HG02981 (cell line): ENCODE measurements around the gene LRRC52.

Experiments
- ATAC-seq: cut with Tn5 transposase; IDR thresholded peaks from one replicate; pipeline ENCODE4 v1.9.1; 2021; ENCODE audit warnings: mild to moderate bottlenecking, moderate library complexity; ENCODE audit not compliant: unreplicated experiment

LRRC52 gene

DNA sequence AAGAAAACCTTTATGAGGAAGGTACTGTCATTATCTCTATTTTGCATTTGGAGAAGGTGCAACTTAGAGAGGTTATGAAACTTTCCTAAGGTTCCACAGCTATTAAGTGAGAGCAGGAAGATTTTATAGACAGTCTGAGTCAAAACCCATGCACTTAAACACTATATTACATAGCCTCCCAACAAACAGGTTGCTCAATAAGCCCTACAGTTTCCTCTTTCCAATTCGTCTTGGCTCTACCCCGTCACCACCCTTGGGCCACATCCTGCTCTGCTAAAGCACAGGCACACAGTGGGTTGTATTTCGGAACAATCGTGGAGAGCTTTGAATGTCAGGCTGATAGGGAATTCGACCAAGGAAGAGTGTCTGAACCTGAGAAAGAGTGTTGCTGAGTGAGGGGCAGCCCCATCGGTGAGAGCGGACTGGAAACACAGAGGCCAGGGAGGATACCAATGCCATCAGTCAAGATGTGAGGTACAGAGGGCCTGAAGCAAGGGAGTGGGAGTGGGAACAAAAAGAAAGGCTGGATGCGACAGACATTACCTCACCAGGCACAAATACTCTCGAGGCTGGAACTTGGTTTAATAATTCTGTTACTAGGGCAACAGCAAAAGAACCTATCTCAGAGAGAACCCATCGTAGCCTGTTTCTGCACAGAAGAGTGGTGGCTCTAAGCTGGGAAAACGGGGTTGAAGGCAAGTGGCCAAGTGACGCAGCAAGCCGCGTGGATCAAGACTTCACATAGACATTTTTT, 6.3 kb upstream of the LRRC52 start:
- no peak for ATAC-seq

DNA sequence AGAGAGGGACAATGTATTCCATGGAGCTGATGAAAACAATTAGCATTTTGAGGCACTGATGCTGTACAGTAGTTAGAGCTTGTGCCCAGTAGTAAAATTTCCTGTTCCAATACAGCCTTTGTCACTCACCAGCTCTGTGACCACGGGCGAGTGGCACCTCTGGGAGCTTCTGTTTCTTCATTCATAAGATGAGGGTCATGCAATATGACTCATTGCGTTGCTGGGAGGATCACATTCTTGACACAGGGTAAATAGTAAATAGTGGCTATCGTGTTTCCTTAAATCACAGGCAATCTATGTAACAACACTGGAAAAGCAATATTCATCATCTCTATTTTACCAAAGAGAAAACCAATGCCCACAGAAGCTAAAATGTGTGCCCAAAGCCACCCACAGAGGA, 4.5 kb upstream of the LRRC52 start:
- ATAC-seq, result no peak

DNA sequence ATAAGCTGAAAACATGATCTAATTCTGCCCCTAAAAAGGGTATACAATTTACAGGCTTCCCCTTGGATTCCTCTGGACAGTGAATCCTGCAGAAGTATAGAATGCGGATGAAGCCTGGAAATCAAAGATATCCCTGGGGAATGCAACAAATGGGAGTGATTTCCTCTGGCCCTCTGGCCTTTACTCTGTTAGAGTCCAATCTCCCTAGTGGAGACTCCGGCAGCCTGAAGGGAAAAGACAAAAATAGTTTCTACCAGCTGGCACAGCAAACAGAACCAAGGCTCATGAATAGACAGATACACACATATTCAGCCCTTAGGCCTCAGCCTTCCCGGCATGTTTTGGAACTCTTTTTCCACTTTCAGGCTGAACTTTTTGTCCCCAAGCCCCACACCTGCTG, 3.9 kb upstream of the LRRC52 start:
- no peak for ATAC-seq

DNA sequence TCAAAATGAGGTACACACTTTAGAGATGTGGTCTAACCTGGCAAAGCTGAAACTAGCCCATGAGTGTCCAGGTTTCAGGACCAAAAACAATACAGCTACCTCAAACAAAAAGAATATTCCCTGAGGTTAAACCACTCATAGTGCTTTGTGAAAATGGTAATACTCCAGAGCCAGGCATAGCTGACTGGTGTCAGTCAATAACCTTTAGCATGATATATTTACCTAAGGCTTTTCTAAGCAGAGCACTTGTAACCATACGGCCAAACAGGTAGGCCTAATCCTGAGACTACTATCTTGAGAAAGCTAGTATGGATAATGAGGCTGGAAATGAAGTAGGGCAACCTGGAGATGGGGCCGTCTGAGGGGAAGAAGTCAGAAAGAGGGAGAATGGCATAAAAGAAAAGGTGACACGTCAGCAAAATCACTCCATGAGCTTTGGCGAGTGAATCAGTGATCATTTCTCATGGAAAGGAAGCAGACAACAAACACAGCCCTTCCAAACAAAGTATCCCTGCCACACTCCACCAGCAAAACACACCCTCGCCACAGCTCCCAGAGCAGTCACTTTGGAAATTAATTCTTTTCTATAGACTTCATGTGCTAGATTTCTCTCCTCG, 1.7 kb upstream of the LRRC52 start:
- no peak for ATAC-seq

DNA sequence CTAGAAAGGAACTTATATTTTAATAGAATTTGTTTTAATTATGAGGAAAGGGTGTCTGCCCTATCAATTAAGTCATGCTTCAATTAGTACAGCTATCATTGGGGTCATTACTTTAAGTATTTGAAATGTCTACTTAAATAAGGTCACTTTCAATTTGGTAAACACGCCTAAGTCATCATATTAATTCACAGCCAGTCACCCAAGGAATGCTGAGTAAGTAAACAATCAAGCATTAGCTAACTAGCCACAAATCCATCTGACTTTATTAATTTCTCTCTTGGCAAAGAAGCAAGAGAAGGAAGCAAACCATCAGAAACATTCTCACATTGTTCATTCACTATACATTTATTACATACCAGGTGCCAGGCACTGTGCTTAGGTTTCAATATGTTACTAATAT, 1.2 kb upstream of the LRRC52 start:
- ATAC-seq, result no peak

DNA sequence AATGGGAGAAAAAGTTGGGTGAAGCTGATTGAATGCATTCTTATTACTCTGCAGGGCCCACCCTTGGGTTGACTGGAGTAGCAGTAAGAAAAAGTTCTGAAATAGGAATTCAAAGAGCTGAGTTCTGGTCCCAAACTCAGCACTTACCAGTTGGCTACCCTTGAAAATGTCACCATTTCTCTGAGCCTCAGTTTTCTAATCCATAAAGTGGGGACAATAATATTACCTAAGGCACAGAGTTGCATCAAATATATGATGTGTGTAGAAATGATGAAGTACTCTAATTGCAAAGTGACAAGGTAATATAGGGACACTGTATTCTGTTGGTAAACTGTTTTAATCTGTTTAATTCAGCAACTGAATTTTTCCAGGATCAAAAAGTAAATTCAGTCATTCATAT, 1.2 kb downstream of the LRRC52 start:
- ATAC-seq, result no peak

DNA sequence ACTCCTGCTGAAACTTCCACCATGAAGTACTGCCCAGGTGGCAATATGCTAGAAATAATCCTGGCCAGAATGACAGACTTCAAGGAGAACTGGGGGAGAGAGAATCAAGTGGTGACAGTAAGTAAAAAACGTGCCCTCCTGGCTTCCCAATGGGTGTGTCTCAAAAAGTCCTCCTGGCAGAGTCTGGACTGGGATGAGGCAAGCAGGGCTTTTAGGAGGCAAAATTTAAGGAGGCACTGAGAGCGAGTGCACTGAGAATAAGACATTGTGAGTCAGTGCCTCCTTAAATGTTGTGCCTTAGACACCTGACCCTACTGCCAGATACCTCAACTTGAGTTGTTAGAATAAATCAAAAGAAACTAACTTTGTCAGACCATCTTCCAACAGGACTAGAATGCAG, 2.2 kb downstream of the LRRC52 start:
- ATAC-seq, result no peak

DNA sequence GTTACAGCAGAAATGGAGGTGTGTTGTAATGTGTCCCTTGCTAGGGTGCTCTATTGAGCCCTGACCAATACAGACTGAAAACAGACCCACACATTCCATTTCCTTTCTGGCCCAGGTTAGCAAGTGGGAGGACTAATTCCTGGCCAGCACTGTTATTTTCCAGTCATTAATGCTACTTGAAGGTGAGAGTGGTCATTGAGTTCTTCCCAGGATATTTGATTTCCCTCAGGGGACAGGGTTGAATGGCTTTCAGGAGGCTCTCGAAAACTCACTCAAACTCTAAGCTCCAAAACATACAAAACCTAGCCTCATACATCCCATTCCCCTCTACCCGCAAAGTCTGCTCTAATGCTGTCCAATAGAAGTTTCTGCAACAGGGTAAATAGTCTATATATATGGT, 6.2 kb downstream of the LRRC52 start:
- ATAC-seq, result no peak

DNA sequence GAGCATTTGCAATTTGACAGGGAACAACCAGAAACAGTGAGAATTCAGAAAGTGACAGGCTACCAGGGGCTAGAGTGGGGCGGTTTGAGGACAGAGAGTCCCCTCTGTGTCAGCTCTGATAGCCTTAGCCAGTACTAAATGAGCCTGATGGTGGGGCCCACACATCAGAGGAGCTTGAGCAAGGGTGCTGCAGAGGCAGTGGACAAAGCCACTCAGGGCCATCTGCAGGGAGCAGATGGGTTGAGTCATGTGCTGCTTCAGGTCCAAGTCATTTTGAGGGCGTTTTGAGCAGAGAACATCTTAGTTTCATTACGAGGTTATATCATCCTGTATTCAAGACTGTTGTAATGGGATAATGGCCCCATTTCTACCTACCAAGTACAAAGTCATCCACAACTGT, 7.7 kb downstream of the LRRC52 start:
- no peak for ATAC-seq

DNA sequence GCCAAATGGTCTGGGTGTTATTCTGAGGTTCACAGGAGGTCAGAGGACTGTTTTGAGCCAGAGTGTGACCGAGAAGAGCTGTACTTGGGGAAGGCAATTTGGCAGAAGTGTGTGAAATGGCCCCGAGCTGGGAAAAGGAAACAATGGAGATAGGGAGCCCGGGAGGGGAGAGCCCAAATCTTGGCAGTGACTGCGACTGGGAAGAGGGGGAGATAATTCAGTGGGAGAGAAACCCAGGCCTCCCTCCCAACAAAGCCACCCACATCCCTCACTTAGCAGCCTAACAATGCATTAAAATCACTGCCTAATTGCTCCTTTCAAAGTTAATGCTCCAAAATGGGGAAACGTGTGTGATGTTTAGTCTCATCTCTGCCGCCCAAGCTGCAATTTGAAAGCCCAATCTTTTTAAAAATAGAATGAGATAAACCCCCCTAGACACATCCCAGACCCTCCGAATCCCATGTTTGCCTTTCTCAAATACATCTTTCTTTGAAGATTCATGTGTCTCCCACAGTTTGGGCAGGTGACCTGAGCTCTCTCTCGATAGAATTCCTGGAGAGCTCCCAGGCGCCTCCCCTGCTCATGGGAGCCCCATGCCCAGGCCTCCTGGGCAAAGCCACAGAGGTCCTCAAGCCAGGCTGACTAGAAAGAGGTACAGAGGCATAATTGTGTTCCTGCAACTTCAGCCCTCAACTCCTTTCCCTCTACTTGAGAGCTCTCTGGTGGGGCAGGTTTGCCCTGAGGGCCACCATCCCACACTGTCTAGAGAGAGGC, 17.3 kb downstream of the LRRC52 start:
- ATAC-seq, result no peak

DNA sequence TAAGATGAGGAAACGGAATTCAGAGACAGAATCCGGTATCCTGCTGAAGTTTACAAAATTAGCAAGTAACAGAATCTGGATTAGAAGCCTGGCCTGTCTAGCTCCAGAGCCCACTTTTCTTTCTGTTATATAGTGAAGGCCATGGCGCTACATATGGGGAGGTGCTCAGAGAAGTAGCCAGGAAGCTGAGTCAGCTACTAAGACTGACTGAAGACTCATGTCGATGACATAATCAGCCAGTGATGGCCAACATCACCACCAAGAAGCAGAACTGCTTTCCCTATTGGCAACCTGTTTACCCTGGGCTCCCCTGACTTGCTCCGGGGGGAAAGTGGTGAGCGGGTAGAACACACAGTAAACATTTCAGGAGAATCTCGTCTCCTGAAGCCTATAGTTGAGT, 18.8 kb downstream of the LRRC52 start:
- no peak for ATAC-seq

DNA sequence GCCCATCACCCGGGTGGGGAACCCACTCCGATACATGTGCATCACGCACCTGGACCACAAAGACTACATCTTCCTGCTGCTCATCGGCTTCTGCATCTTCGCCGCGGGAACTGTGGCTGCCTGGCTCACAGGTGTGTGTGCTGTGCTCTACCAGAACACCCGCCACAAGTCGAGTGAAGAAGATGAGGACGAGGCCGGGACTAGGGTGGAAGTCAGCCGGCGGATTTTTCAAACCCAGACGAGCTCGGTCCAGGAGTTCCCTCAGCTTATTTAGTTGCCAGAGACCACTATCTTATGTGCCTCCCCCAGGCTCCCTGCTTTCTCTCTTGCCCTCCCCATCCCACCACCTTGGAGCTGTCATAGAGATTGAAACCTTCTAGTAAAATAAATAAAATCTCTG, 19.8 kb downstream of the LRRC52 start:
- ATAC-seq, result no peak

DNA sequence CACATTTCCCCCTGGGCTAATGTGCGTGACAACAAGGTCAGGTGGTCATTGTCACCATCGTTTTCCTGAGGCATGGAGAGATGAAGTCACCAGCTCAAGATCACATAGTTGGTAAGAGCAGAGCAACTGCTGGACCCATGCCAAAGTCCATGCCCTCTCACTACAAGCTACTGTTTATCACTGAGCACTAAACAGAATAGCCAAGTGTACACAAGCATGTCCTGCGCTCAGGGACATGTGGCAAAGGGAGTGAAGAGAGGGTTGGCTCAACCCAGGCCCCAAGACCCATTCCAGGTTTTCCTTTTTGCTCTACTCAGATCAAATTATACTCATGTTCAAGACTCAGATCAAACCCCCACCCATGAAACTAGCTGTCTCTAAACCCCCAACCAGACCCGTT, 20.8 kb downstream of the LRRC52 start:
- no peak for ATAC-seq

DNA sequence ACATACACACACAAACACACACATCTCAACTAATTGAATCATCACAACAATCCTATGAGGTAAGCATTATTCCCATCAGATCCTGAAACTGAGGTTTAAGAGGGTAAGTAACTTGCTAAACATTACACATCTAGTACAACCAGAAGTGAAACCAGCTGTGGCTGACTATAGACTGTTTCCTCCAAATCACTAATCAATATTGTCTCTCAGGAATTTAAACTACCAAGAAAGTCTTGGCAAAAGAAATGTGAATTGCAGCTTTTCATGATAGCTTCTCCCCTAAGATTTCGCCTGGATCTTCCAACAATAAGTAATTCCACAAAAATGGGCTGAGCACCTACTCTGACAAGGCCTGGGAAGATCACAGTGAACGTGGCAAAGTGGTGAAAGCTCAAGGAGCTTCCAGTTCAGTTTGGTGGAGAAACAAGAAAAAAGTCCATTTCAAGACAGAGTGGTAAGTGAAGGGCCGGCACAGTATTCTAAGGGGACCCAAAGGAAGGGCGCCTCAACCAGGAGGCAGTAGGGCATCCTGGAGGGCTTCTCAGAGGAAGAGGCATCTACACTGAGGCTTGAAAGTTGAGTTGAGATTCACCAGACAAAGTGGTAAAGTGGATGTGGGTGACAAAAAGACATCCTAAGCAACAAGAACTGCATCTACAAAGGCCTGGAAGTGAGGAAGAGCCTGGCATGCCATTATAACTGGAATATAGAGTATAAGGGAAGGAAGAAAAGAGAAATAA, 22.1 kb downstream of the LRRC52 start:
- no peak for ATAC-seq

DNA sequence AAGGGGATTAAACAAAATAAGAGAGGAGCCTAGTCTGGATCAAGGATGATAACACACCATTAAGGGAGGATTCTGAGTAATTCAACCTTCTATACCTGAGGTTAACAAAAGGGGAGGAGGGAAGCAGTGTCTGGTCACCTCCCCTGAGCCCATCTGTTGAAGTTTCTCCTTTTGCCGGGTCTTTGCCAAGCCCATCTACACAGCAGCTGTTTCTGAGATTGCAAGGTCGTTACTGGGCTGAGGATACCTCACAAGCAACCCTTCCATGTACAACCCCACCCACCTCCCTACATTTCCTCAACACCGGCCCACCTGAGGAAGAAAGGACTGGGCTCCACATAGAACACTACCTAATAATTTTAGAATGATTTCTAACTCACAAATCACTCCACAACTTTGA, 26.3 kb downstream of the LRRC52 start:
- ATAC-seq, result no peak

DNA sequence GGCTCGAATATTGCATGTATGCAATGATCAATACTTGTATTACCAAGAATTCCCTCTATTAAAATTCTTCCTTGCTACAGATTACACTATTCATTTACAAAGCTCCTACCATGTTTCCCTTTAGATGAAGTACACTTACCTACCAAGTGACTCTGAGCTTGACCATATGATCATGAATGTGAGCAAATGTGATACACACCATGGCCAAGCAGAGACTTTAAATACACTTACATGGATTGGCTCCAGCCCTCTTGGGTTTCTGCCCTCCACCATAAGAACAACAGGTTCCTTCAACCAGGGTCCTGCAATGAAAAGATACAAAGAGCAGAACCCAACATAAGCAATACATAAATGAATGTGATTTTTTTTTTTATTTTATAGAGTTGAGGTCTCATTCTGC, 30.0 kb downstream of the LRRC52 start:
- no peak for ATAC-seq

DNA sequence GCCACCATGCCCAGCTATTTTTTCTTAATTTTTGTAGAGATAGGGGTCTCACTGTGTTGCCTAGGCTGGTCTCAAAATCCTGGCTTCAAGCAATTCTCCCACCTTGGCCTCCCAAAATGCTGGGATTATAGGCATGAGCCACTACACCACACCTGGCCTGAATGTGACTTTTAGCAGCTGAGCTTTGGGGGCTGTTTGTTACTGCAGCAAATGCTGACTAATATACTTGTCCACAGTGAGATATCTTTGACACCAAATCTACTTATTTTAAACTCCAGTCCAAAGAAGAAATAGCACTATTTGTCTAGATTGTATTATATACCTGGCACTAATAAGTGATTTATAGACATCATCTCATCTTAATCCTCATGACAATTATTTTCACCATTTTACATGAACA, 30.5 kb downstream of the LRRC52 start:
- no peak for ATAC-seq

DNA sequence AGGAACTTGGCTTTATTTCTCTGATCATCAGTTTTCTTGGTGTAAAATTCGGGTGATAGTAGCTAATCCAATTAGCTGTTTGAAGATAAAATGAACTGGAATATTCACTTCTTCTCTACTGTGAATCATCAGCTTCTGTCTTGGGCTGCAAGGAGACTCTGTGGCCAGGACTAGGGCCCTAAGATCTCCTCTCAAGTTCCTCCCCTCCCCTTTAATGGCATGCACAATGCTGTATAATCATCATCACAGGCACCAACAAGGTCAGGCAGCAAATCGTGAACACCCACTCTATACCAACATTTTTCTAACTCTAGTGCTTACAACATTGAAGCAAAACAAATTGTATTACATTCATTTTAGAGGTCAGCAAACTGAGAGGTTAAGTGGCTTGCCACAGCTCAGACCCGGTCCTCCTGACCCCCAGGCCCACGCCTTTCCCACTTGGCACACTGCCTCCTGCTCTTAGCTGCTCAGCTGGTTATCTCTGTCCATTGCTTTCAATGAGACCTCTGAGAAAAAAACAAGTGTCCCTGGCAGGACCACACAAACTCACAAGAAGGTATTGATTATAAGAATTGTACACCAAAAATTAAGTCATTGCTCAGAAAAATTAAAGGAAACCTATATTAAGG, 31.8 kb downstream of the LRRC52 start:
- ATAC-seq, result no peak

DNA sequence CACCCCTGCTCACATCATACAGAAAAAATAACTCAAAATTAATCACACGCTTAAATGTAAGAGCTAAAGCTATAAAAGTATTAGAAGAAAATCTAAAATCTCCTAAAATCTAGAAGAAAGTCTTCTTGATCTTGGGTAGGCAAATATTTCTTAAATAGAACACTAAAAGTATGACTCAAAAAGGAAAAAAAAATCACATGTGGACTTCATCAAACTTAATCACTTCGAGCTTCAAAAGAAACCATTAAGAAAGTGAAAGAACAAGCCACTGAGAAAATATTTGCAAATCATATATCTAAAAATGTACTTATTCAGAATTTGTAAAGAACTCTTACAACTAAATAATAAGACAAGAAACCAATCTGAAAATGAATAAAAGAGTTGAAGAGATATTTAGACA, 32.7 kb downstream of the LRRC52 start:
- no peak for ATAC-seq

DNA sequence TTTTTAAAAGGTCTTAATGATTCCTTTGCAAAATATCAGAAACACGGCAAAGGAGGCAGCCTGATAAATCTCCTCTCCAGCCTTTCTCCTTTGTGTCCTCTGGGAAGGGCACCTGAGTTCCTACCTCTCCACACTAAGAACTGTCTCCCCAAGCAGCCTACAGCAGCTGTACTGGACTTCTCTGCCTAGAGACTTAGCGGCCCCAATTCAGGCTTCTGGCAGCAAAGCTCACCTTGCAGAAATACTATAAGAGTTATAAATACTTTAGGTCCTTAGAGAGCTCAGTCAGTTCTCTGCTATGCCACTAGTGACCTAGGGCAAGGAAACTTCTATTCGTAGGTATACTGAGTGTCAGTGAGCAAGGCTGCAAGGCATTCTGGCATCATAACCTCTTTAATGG, 33.9 kb downstream of the LRRC52 start:
- ATAC-seq, result no peak
